GM06990 (cell line): Measurements from ENCODE around the gene IFT88.

Source experiments
- DNase-seq: peaks from one replicate; pipeline ENCODE4 v3.0.0-alpha.2; 2011; ENCODE audit not compliant: insufficient read length; ENCODE audit errors: extremely low read depth
- H3K27me3 ChIP-seq: replicated peaks from 2 replicates; pipeline ENCODE4 v1.6.0; 2011; ENCODE audit warnings: low read length; ENCODE audit not compliant: control insufficient read depth, insufficient read depth
- H3K36me3 ChIP-seq: 2 replicates; pipeline ENCODE4 v1.5.1; 2011; ENCODE audit warnings: low read length; ENCODE audit not compliant: control insufficient read depth, insufficient read depth
- H3K4me3 ChIP-seq: replicated peaks from 2 replicates; pipeline ENCODE4 v1.5.1; 2011; ENCODE audit warnings: low read depth, mild to moderate bottlenecking, control low read depth, low read length
- TF ChIP-seq, protein P1 (sequence below): IDR thresholded peaks from 2 replicates; pipeline ENCODE4 v1.5.1; 2011; ENCODE audit warnings: low read length, control low read depth, mild to moderate bottlenecking, inconsistent platforms; ENCODE audit not compliant: insufficient read depth, poor library complexity, severe bottlenecking

The IFT88 gene

GRCh38 chr13:20590561-20590960, 23.6 kb downstream of the IFT88 start:
- no peak for DNase-seq
- no peaks in the 10 kb centered on the region for H3K27me3 ChIP-seq
- H3K36me3 ChIP-seq, result no peaks in the 10 kb centered on the region
- TF ChIP-seq, protein P1, sequence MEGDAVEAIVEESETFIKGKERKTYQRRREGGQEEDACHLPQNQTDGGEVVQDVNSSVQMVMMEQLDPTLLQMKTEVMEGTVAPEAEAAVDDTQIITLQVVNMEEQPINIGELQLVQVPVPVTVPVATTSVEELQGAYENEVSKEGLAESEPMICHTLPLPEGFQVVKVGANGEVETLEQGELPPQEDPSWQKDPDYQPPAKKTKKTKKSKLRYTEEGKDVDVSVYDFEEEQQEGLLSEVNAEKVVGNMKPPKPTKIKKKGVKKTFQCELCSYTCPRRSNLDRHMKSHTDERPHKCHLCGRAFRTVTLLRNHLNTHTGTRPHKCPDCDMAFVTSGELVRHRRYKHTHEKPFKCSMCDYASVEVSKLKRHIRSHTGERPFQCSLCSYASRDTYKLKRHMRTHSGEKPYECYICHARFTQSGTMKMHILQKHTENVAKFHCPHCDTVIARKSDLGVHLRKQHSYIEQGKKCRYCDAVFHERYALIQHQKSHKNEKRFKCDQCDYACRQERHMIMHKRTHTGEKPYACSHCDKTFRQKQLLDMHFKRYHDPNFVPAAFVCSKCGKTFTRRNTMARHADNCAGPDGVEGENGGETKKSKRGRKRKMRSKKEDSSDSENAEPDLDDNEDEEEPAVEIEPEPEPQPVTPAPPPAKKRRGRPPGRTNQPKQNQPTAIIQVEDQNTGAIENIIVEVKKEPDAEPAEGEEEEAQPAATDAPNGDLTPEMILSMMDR, result no peak
- no peak overlapping the region for H3K4me3 ChIP-seq

- Histone ChIP-seq H3K36me3 (no peaks in the 10 kb centered on the region), H3K27me3 (no peaks in the 10 kb centered on the region), H3K4me3 (no peak overlapping the region)
- DNase-seq, result no peak
- TF ChIP-seq, protein P1, result no peak
Measured at GRCh38 chr13:20592606-20593005, 25.6 kb downstream of the IFT88 start.

DNA sequence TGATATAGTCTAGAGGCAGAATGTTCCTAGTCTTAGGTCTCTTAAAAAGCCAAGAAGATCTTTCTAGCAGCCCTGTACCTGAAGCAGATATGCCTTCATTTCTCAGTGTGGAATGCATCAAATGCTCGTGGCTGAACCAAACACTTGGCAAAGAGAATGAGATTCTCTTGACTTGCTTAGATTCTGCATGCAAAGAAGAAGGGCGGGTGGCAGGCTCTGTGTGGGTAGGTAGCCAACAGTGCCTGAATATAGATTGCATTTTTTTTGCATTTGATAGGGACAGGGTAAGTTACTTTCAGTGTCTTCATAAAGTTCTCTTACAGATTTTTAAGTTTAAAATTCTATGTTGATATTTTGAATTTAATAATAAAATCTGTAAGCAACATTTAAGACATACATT, 27.3 kb downstream of the IFT88 start:
- DNase-seq, result no peak
- H3K36me3 ChIP-seq, result no peaks in the 10 kb centered on the region

DNA sequence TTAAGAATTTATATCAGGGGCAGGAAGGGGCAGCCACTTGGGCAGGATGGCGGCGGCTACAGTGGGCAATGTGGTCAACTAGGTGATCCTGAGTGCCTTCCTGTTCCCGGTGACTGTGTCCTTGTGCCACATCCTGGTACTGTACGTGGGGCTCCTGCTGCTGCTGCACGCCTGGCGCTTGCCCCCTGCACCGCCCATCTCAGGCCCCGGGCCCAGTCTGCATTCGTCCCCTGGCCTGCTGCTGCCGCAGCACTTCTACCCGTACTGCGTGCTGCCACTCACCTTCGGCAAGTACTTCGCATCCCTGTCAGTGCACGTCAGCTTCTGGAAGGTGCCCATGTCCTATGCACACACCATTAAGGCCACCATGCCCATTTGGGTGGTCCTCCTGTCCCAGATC, 40.1 kb downstream of the IFT88 start:
- peaks cover 3% of the 10 kb centered on the region for H3K36me3 ChIP-seq
- H3K27me3 ChIP-seq, result no peaks in the 10 kb centered on the region
- no peak overlapping the region for H3K4me3 ChIP-seq
- peak; percentile 1 for DNase-seq
- TF ChIP-seq, protein P1, result no peak

More for the DNA sequence above, 27.3 kb downstream of the IFT88 start:
- Histone ChIP-seq H3K4me3 (no peak overlapping the region), H3K27me3 (no peaks in the 10 kb centered on the region)
- TF ChIP-seq, protein P1, result no peak

DNA sequence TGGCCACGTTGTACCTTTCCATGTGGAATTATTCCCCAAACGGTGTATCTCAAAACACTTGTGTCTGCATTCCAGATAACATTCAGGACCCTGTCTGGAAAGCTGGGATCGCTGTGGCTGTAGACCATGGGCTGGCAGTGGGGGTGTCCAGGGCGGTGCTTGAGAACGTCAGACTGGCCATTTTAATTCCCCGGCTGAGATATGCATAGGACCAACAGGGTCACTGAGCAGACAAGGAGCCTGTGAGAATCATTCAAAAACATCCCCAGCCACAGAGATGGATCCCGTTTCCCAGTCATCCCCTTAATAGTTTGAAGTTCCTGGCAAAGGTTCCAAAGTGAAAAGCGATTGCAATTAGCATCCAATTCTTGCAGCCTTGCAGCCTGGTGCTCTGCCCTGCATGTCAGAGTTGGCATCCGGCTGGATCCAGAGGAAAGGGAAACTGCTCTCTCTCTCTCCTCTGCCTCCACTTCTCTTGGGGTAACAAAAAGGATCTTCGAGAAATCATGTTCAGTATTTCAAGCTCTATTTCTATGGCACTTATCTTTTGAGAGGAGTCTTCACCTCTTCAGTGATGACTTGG, 41.6 kb downstream of the IFT88 start:
- Histone ChIP-seq H3K36me3 (peaks cover 3% of the 10 kb centered on the region), H3K27me3 (no peaks in the 10 kb centered on the region), H3K4me3 (no peak overlapping the region)
- TF ChIP-seq, protein P1, result no peak
- DNase-seq, result no peak

DNA sequence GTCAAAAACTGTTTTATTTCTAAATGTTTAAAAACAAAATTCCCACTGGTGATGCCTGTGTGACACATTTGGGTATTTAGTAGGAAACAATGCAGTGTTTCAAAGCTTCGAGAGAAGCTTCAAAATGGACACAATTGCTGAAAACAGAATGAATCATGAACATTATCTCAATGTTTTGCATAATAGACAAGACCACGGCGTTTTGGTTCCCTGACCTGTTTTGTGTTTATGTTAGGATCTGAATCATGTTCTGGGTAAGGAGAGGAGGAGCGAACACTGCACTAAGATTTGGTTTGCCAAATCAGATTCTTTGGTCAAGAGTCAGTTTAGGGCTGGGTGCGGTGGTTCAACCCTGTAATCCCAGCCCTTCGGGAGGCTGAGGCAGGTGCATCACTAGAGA, 42.2 kb downstream of the IFT88 start:
- Histone ChIP-seq H3K36me3 (peaks cover 3% of the 10 kb centered on the region), H3K4me3 (no peak overlapping the region), H3K27me3 (no peaks in the 10 kb centered on the region)
- DNase-seq, result no peak
- TF ChIP-seq, protein P1, result no peak
